Measurements from ENCODE around the gene FNBP1. TPM values are rescaled to one million over a fixed set of nuclear protein-coding genes. Genes with fewer than 3 reads are reported as not detected.

FNBP1 gene
- total and polyA plus RNA-seq, 10 of the 15 experiments (the other 5 are each of a cell fraction or from before 2014, with no cell fraction given), result 64.5 to 353 (median 179) TPM

DNA sequence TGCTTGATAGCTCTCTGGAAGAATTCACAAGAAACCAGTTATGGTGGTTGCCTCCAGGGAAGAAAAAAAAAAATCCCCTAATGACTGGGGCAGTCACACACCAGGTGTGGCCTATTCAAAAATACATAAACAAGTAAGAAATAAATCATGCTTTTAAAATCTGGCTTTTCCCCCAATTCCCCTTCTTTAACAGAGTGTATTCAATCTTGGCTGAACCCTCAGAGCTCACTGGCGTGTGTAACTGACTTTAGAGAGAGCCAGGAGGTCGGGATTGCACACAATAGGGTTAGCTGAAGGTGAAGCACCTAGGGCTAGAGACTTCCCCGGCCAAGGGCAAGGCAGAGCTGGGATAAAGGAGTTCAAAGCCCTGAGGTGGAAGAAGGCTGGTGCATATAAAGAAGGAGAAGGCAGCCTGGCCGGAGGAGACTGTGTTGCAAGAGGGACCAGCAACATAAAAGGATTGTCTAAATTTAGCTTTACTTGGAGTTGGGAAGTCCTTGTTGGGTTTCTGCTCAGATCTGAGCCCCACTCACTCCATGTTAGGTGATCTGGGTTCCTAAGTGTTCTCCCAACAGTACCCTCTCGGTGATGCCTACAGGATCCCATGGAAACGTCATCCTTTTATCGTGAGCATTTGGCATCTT, 19.7 kb downstream of the FNBP1 start (continued):
- TF ChIP-seq, protein P1, sequence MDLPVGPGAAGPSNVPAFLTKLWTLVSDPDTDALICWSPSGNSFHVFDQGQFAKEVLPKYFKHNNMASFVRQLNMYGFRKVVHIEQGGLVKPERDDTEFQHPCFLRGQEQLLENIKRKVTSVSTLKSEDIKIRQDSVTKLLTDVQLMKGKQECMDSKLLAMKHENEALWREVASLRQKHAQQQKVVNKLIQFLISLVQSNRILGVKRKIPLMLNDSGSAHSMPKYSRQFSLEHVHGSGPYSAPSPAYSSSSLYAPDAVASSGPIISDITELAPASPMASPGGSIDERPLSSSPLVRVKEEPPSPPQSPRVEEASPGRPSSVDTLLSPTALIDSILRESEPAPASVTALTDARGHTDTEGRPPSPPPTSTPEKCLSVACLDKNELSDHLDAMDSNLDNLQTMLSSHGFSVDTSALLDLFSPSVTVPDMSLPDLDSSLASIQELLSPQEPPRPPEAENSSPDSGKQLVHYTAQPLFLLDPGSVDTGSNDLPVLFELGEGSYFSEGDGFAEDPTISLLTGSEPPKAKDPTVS (IDR thresholded peaks at IDR 0.05; ENCODE audit: low read depth, low read length), result no peak
- TF ChIP-seq JUNB (IDR thresholded peaks at IDR 0.05), result peak; percentile 65
- no peak for TF ChIP-seq HDAC6 (IDR thresholded peaks at IDR 0.05; ENCODE audit: unreplicated experiment)
- TF ChIP-seq, protein P2, sequence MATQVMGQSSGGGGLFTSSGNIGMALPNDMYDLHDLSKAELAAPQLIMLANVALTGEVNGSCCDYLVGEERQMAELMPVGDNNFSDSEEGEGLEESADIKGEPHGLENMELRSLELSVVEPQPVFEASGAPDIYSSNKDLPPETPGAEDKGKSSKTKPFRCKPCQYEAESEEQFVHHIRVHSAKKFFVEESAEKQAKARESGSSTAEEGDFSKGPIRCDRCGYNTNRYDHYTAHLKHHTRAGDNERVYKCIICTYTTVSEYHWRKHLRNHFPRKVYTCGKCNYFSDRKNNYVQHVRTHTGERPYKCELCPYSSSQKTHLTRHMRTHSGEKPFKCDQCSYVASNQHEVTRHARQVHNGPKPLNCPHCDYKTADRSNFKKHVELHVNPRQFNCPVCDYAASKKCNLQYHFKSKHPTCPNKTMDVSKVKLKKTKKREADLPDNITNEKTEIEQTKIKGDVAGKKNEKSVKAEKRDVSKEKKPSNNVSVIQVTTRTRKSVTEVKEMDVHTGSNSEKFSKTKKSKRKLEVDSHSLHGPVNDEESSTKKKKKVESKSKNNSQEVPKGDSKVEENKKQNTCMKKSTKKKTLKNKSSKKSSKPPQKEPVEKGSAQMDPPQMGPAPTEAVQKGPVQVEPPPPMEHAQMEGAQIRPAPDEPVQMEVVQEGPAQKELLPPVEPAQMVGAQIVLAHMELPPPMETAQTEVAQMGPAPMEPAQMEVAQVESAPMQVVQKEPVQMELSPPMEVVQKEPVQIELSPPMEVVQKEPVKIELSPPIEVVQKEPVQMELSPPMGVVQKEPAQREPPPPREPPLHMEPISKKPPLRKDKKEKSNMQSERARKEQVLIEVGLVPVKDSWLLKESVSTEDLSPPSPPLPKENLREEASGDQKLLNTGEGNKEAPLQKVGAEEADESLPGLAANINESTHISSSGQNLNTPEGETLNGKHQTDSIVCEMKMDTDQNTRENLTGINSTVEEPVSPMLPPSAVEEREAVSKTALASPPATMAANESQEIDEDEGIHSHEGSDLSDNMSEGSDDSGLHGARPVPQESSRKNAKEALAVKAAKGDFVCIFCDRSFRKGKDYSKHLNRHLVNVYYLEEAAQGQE (IDR thresholded peaks at IDR 0.05; ENCODE audit: low read depth, low read length), result no peak
- no peak for TF ChIP-seq CHD2 (IDR thresholded peaks at IDR 0.05; ENCODE audit: borderline replicate concordance, low read depth, low read length)
- TF ChIP-seq FOXK2 (IDR thresholded peaks at IDR 0.05), result no peak
- no peak for TF ChIP-seq TARDBP (IDR thresholded peaks at IDR 0.05; ENCODE audit: borderline replicate concordance)
- TF ChIP-seq NR2F1 (conservative IDR thresholded peaks at IDR 0.05), result 0 out of 2 replicates have a peak, but pooled peaks have one; percentile 17
- TF ChIP-seq, protein P3, sequence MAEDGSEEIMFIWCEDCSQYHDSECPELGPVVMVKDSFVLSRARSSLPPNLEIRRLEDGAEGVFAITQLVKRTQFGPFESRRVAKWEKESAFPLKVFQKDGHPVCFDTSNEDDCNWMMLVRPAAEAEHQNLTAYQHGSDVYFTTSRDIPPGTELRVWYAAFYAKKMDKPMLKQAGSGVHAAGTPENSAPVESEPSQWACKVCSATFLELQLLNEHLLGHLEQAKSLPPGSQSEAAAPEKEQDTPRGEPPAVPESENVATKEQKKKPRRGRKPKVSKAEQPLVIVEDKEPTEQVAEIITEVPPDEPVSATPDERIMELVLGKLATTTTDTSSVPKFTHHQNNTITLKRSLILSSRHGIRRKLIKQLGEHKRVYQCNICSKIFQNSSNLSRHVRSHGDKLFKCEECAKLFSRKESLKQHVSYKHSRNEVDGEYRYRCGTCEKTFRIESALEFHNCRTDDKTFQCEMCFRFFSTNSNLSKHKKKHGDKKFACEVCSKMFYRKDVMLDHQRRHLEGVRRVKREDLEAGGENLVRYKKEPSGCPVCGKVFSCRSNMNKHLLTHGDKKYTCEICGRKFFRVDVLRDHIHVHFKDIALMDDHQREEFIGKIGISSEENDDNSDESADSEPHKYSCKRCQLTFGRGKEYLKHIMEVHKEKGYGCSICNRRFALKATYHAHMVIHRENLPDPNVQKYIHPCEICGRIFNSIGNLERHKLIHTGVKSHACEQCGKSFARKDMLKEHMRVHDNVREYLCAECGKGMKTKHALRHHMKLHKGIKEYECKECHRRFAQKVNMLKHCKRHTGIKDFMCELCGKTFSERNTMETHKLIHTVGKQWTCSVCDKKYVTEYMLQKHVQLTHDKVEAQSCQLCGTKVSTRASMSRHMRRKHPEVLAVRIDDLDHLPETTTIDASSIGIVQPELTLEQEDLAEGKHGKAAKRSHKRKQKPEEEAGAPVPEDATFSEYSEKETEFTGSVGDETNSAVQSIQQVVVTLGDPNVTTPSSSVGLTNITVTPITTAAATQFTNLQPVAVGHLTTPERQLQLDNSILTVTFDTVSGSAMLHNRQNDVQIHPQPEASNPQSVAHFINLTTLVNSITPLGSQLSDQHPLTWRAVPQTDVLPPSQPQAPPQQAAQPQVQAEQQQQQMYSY (CRISPR knock-in tag; IDR thresholded peaks at IDR 0.05), result peak; percentile 73; the same call in 1 of the 2 replicates
- peak; percentile 87 for TF ChIP-seq MEF2B (IDR thresholded peaks at IDR 0.05; ENCODE audit: partially characterized antibody, poor library complexity, severe bottlenecking)
- TF ChIP-seq, protein P4, sequence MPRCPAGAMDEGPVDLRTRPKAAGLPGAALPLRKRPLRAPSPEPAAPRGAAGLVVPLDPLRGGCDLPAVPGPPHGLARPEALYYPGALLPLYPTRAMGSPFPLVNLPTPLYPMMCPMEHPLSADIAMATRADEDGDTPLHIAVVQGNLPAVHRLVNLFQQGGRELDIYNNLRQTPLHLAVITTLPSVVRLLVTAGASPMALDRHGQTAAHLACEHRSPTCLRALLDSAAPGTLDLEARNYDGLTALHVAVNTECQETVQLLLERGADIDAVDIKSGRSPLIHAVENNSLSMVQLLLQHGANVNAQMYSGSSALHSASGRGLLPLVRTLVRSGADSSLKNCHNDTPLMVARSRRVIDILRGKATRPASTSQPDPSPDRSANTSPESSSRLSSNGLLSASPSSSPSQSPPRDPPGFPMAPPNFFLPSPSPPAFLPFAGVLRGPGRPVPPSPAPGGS (IDR thresholded peaks at IDR 0.05; ENCODE audit: borderline replicate concordance, insufficient read depth, low read depth, low read length, poor library complexity, severe bottlenecking), result peak; percentile 84
- TF ChIP-seq RCOR1 (conservative IDR thresholded peaks at IDR 0.05; ENCODE audit: low read depth, low read length), result no peak
- TF ChIP-seq ZZZ3 (IDR thresholded peaks at IDR 0.05; ENCODE audit: control insufficient read depth, insufficient read length, low read depth), result no peak
- peak; percentile 58 for TF ChIP-seq POLR2A (IDR thresholded peaks at IDR 0.05; ENCODE audit: low read depth, low read length)
- no peak for TF ChIP-seq ZSCAN29 (IDR thresholded peaks at IDR 0.05)
- TF ChIP-seq, protein P5, sequence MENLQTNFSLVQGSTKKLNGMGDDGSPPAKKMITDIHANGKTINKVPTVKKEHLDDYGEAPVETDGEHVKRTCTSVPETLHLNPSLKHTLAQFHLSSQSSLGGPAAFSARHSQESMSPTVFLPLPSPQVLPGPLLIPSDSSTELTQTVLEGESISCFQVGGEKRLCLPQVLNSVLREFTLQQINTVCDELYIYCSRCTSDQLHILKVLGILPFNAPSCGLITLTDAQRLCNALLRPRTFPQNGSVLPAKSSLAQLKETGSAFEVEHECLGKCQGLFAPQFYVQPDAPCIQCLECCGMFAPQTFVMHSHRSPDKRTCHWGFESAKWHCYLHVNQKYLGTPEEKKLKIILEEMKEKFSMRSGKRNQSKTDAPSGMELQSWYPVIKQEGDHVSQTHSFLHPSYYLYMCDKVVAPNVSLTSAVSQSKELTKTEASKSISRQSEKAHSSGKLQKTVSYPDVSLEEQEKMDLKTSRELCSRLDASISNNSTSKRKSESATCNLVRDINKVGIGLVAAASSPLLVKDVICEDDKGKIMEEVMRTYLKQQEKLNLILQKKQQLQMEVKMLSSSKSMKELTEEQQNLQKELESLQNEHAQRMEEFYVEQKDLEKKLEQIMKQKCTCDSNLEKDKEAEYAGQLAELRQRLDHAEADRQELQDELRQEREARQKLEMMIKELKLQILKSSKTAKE (IDR thresholded peaks at IDR 0.05; ENCODE audit: low read depth, poor library complexity, severe bottlenecking), result no peak
- TF ChIP-seq SP1 (IDR thresholded peaks at IDR 0.05; ENCODE audit: low read depth, low read length), result no peak
- no peak for TF ChIP-seq CBX3 (IDR thresholded peaks at IDR 0.05; ENCODE audit: borderline replicate concordance, low read depth)
